Upper lobe of right lung (tissue), 1 donor: ENCODE results near the gene COQ9. TPM values are rescaled to one million over a fixed set of nuclear protein-coding genes. Genes with fewer than 3 reads are reported as not detected.

Experiments used
- ATAC-seq: fragments of 200-7000 bp; cut with Tn5 transposase; one replicate; pipeline ENCODE4 v1.9.1; 2020; ENCODE audit warnings: mild to moderate bottlenecking, moderate library complexity
- DNase-seq: peaks from one replicate; pipeline ENCODE4 v3.0.0-alpha.2; 2020
- H3K27ac ChIP-seq: fragments of 200-600 bp; one replicate; pipeline ENCODE4 v1.8.0; 2022
- H3K27me3 ChIP-seq: fragments of 200-600 bp; one replicate; pipeline ENCODE4 v1.8.0; 2022; ENCODE audit warnings: mild to moderate bottlenecking
- H3K36me3 ChIP-seq: fragments of 200-600 bp; one replicate; pipeline ENCODE4 v1.8.0; 2022
- H3K4me1 ChIP-seq: fragments of 200-600 bp; one replicate; pipeline ENCODE4 v1.8.0; 2022
- H3K4me3 ChIP-seq: fragments of 200-600 bp; one replicate; pipeline ENCODE4 v1.8.0; 2022; ENCODE audit warnings: mild to moderate bottlenecking
- H3K9me3 ChIP-seq: fragments of 200-600 bp; one replicate; pipeline ENCODE4 v1.8.0; 2022
- CTCF ChIP-seq: fragments of 200-600 bp; IDR thresholded peaks from one replicate; pipeline ENCODE4 v1.8.0; 2022; ENCODE audit warnings: antibody characterized with exemption
- intact Hi-C: fragments of 100-400 bp; cut with DNase I; formaldehyde crosslinking; loops from one replicate; pipeline ENCODE4 v1.11.0; 2022
- total RNA-seq: library from RNA; stranded (reverse); fragmentation: NEBNext Ultra II Directional; extraction: Animal tissue kit (Norgen Biotek cat#: 25700); gene quantifications from one replicate; pipeline ENCODE4 v1.2.1, GENCODE V29; 2021
- donor health status: DM: no; HTN: yes; CAD: no; lungs with severe emphysema.

The COQ9 gene
- total RNA-seq, 1 donor from 2014 or later = 35.2 TPM

GRCh38 chr16:57444711-57445110 is 2.6 kb upstream of the COQ9 start:
- Histone ChIP-seq H3K4me1 (peaks cover 12% of the 10 kb centered on the region), H3K9me3 (no peaks in the 10 kb centered on the region), H3K36me3 (no peaks in the 10 kb centered on the region), H3K27ac (no peak overlapping the region), H3K4me3 (no peak overlapping the region), H3K27me3 (no peaks in the 10 kb centered on the region)
- DNase-seq (no peak), ATAC-seq (no peak)
- TF ChIP-seq CTCF = no peak
- intact Hi-C loops = no loop called here

- H3K4me3 ChIP-seq = no peak overlapping the region
- no peaks in the 10 kb centered on the region for H3K9me3 ChIP-seq
- H3K36me3 ChIP-seq = no peaks in the 10 kb centered on the region
- no peaks in the 10 kb centered on the region for H3K27me3 ChIP-seq
- no peak for ATAC-seq
- intact Hi-C loops = no loop called here
- no peak for TF ChIP-seq CTCF
- no peak for DNase-seq
- peaks cover 12% of the 10 kb centered on the region for H3K4me1 ChIP-seq
- no peak overlapping the region for H3K27ac ChIP-seq
Observed at GRCh38 chr16:57445510-57445909, 1.8 kb upstream of the COQ9 start.

- ATAC-seq (peak; percentile 43), DNase-seq (no peak)
- no peak for TF ChIP-seq CTCF
- H3K27ac ChIP-seq = peak overlapping the region; percentile 84
- peak overlapping the region; percentile 78 for H3K4me3 ChIP-seq
- H3K9me3 ChIP-seq = no peaks in the 10 kb centered on the region
- H3K36me3 ChIP-seq = peaks cover 9% of the 10 kb centered on the region
- no peaks in the 10 kb centered on the region for H3K27me3 ChIP-seq
- intact Hi-C loops = no loop called here
- peaks cover 12% of the 10 kb centered on the region for H3K4me1 ChIP-seq
Observed at GRCh38 chr16:57446531-57447185, 621 bp upstream of the COQ9 start.

GRCh38 chr16:57452021-57452420 is 4.7 kb downstream of the COQ9 start:
- no peak for DNase-seq
- TF ChIP-seq CTCF = no peak
- intact Hi-C loops = no loop called here
- Histone ChIP-seq H3K27me3 (no peaks in the 10 kb centered on the region), H3K4me3 (no peak overlapping the region), H3K36me3 (peaks cover 61% of the 10 kb centered on the region), H3K9me3 (no peaks in the 10 kb centered on the region), H3K27ac (no peak overlapping the region), H3K4me1 (peaks cover 5% of the 10 kb centered on the region)
- no peak for ATAC-seq

GRCh38 chr16:57462209-57462977 is 15.1 kb downstream of the COQ9 start, which contains the start of gene POLR2C:
POLR2C (plus strand) TSS chr16:57462679; CDS start chr16:57462725, 46 bp downstream.
- peak; percentile 95 for DNase-seq
- no peaks in the 10 kb centered on the region for H3K9me3 ChIP-seq
- no peaks in the 10 kb centered on the region for H3K27me3 ChIP-seq
- H3K4me1 ChIP-seq = peaks cover 27% of the 10 kb centered on the region
- ATAC-seq = peak; percentile 97
- peak within 1 kb of the TSS; percentile 93 for H3K27ac ChIP-seq
- intact Hi-C loops = no loop called here
- peak; percentile 99 for TF ChIP-seq CTCF
- H3K4me3 ChIP-seq = peak within 1 kb of the TSS; percentile 95
- peaks cover 71% of the 10 kb centered on the region for H3K36me3 ChIP-seq
